HG03378 (cell line): ENCODE measurements around the gene NXPH2.
"Not testable (repeated sequence)": the region's sequence is repeated elsewhere in the genome, so short reads cannot be mapped to it uniquely, and the experiment has no call there.

Source experiments
- ATAC-seq: cut with Tn5 transposase; IDR thresholded peaks from one replicate; pipeline ENCODE4 v1.9.1; 2021; ENCODE audit warnings: mild to moderate bottlenecking, moderate library complexity; ENCODE audit not compliant: unreplicated experiment

NXPH2 gene

DNA sequence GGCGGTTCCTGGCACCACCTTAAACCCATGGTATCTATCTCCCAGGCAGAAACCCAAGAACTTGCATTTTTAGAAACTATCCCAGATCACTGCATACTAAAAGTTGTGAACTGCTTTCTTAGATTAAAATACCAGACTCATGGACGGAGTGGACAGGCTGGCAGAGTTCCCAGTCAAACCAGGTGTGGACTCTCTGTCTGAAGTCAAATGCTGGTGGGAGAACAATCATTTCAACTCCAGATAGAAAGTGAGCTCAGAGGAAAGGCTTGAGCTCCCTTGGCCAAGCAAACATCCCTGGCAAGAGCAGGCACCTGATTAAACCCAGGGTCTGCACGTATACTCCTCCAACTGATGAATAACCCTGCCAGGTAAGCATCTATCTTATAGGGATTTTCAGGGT, 19.5 kb downstream of the NXPH2 start:
- no peak for ATAC-seq

DNA sequence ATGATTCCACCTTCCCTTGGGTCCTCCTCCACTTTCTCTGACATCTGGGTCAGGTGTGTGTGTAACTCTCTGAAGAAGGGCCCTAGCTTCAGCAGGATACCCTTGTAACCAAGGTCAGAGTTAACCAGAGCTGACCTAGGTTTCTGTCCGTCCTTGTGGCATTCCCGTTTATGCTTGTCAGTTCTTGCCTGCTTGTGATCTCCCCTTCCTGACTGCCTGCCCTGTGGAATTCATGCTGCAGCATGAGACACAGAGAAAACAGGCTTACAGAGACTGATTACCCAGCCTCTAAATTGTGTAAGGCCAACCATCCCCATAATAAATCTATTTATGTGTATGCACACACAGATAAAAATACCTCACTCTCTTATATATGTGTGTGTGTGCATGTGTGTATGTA, 22.8 kb downstream of the NXPH2 start:
- no peak for ATAC-seq

DNA sequence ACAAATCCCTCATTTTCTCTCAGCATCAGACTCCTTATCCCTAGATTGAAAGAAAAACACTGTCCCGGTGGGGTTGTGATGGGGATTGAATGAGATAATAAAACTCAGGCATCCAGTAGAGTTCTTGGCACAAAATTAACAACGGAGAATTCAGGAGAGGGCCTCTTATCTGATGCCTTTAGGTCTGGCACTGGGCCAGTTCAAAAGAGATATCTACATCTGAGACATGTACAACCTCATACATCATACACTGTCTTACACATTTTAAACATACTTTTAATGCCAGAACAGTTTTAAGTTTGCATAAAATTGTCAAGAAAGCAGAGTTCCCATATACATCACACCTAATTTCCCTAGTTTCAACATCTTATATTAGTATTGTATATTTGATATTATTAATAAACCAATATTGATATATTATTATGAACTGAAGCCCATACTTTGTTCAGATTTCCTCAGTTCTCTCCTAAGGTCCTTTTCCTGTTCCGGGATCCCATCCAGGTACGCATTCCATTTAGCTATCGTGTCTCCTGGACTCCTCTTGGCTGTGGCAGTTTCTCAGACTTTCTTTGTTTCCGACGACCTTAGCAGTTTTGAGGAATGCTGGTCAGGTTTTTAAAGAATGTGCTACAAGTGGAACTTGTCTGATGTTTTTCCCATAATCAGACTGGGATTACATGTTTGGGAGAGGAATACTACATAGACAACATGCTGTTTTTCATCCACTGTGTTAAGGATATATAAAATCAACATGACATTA, 27.8 kb downstream of the NXPH2 start:
- ATAC-seq, result no peak

DNA sequence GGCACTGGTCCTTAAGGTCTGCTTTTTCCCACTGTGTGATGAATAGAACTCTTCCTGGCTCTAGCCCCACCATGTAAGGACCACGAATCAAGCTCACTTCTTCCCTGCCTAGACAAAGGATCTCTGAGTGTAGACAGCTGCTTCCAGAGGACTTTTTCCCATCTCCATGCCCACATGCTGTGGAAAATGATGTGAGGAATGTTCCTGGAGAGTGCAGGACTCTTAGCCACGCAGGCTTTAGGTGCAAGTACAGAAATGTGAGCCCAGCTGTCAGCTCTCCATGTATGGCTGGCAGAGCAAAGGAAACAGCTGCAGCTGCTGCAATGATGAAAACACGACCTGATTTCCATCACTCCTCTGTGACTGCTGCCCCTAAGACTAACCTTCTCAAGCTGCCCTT, 35.5 kb downstream of the NXPH2 start:
- ATAC-seq, result no peak

DNA sequence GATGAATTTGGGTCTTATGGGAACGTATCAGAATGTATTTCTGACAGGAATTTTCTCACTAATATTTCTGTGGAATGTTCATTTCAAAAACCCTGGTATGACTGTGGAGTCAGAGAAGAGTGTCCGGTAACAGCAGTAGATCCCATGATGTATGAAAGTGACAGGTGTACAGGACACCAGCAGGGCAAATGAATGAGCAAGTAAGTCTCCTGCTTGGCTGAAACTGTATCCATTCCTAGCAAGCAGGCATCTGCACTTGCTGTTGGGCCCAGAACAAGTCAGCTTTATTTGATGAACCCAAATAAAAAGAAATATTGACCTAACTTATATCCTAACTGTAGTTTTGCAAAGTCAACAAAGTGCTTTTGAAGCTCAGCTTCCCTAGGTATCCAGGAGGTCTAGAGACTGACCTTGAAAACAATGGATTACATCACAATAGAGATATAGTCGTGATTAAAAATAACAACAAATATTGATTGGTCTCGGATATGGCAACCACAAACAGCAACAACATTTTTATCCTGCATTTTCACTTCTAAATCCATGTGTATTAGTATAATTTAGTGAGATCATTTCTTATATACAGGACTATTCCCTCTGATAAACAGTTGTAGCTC, 37.6 kb downstream of the NXPH2 start:
- no peak for ATAC-seq

DNA sequence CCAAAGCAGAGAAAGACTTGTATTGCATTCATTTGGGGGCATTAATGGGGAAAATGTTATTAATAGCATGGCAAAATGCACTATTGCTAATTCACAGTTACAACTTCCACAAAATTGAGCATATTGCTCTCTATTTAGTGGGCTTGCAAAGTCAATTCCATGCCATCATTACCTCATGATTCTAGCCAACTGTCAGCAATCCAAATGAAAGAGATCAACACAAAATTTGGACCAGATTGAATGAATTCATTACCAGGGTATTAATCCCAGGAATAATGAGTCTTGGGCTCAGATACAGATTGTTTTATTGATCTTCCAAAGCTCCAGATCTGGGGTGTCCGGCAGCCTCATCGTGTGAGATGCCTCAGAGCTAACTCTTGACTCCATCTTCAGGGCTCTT, 38.3 kb downstream of the NXPH2 start:
- no peak for ATAC-seq

DNA sequence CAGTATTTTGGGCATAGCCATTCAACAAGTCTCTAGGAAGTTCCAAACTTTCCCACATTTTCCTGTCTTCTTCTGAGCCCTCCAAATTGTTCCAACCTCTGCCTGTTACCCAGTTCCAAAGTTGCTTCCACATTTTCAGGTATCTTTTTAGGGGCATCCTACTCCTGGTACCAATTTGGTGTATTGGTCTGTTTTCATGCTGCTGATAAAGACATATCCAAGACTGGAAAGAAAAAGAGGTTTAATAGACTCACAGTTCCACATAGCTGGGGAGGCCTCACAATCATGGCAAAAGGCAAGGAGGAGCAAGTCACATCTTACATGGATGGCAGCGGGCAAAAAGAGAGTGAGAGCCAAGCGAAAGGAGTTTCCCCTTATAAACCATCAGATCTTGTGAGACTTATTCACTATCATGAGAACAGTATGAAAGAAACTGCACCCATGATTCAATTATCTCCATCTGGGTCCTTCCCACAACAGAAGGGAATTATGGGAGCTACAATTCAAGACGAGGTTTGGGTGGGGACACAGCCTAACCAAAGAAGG, 43.1 kb downstream of the NXPH2 start:
- not testable (repeated sequence) for ATAC-seq

DNA sequence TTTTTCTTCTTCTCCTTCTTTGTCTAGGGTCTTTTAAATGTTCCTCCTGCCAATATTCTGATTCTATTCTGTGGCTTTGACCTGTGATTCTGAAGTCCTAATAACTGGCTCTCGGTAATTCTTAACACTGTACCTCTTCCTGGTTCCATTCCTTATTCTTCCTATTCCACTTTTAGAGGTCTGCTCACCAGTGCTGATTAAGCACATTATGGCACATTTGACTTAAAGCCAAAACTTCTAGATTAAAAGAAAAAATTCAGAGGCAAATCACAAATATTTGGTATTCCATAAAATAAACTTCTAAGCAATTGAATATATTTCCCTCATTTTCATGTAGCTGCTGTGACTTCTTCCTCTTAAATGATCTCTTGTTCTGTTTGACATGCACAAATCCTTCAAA, 47.5 kb downstream of the NXPH2 start:
- no peak for ATAC-seq

DNA sequence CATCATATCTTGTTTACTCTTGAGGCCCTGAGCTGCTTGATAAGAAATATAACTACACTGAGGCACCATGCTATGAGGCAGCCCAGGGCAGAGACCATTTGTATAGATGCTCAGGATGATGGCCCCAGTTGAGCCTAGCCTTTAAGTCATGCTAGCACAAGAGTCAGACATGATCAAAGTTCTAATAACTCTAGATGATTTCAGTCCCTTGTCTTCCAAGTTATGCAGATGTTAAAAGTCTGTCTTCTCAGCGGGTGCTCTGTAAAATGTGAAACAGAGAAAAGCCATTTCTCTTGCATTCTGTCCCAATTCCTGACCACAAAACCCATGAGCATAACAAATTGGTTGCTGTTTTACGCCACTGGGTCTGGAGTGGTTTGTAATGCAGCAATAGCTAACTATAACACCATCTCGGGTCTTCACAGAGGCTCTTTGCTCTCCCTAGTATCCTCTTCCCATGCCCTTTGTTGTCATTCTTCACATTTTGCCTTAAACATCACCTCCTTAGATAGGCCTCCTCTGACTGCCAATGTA, 49.6 kb downstream of the NXPH2 start:
- ATAC-seq, result no peak

DNA sequence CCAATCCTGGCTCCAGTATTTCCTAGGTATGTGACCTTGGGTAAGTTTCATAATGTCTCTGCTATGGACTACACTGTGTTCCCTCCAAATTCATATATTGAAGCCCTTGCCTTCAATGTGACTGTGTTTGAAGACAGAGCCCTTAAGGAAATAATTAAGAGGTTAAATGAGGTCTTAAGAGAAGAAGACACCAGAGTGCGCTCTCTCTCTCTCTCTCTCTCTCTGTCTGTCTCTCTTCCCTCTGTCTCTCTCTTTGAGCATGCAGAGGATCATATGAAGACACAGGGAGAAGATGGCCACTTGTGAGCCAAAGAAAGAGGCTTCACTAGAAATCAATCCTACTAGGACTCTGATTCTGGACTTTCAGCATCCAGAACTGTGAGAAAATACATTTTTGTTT, 52.2 kb downstream of the NXPH2 start:
- no peak for ATAC-seq

DNA sequence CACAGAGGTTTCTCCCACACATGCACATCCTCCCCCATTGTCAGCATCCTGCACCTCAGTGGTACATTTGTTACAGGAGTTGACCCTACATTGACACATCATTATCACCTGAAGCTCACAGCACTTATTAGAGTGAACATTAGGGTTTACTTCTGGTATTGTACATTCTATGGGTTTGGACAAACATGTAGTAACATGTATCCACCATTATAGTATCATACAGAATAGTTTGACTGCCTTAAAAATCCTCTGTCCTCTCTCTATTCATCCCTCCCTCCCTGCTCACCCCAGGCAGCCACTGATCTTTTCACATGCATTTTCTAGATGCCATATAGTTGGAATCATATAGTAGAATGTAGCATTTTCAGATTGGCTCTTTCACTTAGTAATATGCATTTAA, 53.5 kb downstream of the NXPH2 start:
- no peak for ATAC-seq

DNA sequence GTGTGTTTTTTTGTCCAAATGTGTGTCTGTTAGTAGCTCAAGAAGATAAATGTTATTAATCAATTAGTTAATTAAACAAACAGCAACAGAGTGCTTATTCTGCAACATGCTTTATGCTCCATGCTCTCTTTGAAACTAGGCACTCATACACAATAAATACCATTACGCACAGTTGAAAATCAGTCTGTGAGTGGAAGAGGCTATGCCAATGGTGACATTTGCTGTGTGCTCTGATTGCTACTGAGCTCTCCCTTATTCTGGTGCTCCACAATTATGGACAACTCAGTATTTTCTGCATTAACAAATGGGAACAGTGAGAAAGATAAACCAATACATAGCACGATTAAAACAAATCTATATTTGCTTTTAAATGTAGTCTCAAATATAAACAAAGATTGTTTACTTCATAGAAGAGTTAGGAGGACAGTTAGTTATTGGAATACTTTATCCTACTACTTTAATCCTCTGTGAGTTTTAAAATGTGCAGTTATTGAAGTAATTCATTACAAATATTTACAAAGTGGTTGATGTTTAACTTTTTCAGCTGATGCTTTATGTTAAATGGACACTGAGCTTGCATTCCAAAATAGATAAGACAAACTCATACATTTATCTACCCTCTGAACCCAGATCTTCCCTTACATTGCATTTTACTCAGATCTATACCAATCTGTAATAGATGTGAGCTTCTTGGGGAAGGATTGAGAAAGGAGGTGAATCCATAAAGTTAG, 55.3 kb downstream of the NXPH2 start:
- ATAC-seq, result no peak

DNA sequence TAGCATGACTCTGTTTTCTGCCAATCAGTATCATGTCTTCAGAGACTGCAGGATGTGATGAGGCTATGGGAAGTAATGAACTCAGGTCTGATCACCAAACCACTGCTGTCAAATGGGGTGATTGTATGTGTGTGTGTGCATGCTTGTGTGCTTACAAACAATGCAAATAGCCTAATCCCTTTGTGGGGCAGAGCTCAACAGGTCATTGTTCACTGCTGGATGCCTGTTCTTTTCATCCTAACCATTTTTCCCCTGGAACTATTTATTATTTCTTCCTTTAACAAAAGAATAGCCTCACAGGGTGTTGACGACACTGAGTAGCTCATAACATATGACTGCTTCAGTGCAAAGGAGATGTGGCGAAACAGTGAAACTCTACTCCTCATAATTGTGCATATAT, 55.9 kb downstream of the NXPH2 start:
- no peak for ATAC-seq

DNA sequence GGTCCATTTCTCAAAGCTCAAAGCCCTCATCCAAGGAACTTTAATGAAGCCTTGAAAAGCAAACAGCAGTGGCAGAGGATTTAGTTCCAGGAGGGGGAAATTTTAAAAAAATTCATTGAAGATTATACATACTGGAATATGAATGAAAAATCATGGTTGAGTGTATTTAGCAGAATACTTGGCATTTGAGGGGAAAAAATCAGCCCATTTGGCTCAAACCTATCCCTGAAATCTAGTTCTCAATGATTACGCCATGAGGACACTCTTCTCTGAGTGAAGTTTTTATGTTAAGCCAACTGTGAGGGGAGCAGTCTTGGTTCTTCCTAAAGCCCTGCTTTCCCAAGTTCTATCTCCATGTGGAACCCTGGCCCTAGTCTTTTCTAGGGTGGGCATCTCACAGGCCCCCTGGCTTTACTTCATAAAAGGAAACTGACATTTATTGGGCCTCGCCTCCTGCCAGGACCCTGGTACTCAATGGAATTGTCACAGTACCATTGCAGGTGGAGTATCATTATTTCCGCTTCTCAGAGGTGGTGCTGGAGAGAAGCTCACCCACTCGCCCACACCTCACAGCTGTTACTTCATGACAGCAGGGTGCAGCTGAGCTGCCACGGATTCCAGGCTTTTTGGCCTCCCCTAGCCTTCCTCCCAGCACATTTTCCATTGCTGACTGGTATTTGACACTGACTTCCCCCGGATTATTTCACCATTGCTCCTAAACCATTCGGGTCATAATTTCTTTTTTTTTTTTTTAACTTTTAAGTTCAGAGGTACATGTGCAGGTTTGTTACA, 56.8 kb downstream of the NXPH2 start:
- ATAC-seq, result no peak

DNA sequence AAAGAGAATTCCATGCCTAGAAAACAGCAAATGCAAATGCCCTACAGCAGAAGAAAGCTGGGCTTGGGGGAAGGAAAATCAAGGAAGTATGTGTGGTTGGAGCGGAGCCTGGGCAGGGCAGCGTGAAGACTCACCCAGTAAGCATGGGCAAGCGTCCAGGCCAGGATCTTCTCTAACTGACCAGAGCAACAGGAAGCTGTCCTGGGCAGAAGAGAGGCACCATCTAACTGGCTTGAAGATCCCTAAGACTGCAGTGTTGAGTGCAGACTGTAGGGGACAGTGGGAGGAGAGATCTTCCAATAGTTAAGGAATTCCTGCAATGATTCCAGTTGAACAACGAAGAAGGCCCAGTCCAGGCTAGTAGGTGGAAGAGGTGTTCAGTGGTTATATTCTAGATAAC, 57.9 kb downstream of the NXPH2 start:
- ATAC-seq, result no peak

DNA sequence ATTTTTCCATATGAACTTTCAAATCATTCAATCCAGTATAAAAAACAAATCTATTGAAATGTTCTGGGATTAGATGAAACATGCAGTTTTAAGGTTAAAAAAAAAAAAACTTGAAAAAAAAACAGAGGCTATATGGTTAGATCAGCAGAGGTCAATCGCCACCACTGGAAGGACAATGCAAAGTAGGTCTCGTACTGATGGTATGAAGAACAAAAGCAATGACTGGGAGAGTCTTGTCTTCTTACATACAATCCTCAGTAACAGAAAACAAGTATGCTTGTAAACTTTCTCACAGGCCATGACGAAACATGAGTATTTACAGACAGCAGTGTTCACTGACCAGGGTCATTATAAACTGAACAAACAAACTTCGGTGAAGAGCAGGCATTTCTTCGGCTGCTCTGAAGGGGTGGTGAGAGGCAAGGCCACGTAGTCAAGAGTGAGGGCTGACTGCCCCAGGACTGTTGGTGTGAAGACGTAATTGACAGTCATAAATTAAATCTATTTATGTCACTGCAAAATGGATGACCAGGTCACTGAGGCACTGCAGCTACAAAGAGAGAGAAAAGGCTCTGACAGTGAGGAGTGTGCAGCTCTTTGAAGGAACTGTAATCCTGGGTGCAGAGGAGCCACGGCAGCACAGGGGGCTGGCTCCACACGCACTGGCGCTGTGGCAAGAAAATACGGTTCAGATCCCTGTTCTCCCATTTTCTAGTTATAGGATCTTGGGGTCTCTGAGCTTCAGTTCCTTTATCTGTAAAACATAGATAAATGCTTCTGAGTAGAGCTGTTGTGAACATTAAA, 60.0 kb downstream of the NXPH2 start:
- ATAC-seq, result no peak

DNA sequence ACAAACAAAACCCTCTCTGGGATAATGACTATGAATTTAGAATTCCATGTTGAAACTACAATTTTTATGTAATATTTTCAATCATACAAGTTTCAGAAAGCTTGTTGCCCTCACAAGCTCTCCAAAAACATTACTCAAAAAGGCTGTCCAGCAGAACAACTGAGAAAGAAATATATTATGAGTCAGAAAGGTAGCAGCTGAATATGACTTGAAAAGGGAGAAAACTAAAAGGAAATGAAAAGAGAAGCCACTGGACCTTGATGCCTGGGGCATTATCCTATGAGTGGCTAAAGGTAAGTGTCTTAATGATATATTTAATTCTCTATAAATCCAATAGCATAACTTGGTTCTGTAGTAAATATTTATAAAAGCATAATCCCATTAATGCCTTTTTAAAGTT, 61.8 kb downstream of the NXPH2 start:
- no peak for ATAC-seq

DNA sequence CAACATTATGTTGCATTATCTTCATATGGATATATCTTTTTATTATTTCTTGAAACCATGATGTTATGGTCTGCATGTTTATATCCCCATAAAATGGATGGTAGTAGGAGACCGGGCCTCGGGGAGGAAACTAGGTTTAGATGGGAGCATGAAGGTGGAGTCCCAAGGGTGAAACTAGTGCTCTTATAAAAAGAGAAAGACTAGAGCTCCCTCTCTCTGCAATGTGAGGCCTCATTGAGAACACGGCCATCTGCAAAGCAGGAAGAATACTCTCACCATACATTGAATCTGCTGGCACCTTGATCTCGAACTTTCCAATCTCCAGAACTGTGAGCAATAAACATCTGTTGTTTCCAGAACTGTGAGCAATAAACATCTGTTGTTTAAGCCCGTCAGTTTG, 64.0 kb downstream of the NXPH2 start:
- ATAC-seq, result no peak

DNA sequence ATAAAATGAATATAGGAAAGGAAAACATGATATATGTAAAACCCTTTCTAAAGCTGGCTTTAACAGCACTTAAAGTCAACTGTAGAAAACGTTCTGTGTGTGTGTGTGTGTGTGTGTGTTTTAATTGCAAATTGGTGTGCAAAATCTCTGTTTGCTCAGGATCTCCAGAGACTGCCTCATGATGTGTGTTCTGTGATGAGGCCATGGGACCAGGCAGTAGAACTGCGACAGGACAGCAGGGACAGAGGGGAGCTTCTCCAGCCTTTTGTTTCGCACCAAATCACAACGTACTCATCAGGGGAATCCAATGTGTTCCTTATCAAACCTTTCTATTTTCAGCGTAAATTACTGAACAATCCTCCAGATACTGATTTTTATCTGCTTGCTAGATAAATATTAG, 66.7 kb downstream of the NXPH2 start:
- no peak for ATAC-seq

DNA sequence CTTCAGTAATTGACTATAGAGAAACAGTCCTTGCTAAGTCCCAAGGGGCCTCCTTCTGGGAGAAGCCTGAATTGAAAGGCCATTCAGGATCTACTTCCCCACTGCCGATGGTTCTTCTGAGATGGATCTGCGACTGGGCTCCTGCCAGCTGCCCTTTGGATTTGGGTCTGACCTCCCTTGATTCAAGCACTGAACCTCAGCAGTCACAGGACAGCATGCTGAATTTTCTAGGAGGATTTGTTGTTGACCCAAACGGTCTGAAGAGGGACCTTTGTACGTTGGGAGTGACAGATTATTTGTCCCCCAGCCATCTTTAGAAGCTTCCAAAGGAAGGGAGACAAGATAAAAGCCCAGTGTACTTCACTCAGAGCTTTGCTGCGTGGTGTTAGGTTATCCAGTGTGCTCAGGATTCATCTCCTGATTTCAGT, 67.1 kb downstream of the NXPH2 start:
- no peak for ATAC-seq
